GM13976 (cell line): ENCODE measurements around the gene HAUS8.

Experiments used
- DNase-seq: peaks from one replicate; pipeline ENCODE4 v3.0.0; 2012; ENCODE audit warnings: low spot score
- CTCF ChIP-seq: IDR thresholded peaks from 2 replicates; pipeline ENCODE4 v1.5.1; 2012; ENCODE audit warnings: borderline replicate concordance, mild to moderate bottlenecking; ENCODE audit not compliant: insufficient read depth; ENCODE audit errors: extremely low read depth, missing control alignments, control extremely low read depth
- in situ Hi-C: fragments of 300-500 bp; cut with MboI; formaldehyde crosslinking; loops from one replicate; pipeline ENCODE4 v1.12.0; 2022; ENCODE audit warnings: low sequenced_read_pairs, mixed read lengths, inconsistent platforms; ENCODE audit not compliant: unreplicated experiment

Gene HAUS8

GRCh38 chr19:17070421-17070820 lies 4.8 kb downstream of the HAUS8 start:
- in situ Hi-C loops, result loop anchor here (25.0 kb wide), 1 partner anchor 167 kb away; the partner anchor contains the start of genes NR2F6 and OCEL1
- no peak for DNase-seq
- TF ChIP-seq CTCF, result no peak

- no peak for TF ChIP-seq CTCF
- DNase-seq, result no peak
- in situ Hi-C loops, result loop anchor here (10.0 to 25.0 kb wide), 2 partner anchors 168 to 216 kb away; partner anchors contain the start of genes ANKLE1, NR2F6 and OCEL1
Observed at GRCh38 chr19:17069193-17069592, 6.1 kb downstream of the HAUS8 start.

GRCh38 chr19:17063428-17063827 lies 11.8 kb downstream of the HAUS8 start:
- TF ChIP-seq CTCF, result no peak
- in situ Hi-C loops, result loop anchor here (10.0 to 25.0 kb wide), 2 partner anchors 174 to 221 kb away; partner anchors contain the start of genes ANKLE1, NR2F6 and OCEL1
- DNase-seq, result no peak

DNA sequence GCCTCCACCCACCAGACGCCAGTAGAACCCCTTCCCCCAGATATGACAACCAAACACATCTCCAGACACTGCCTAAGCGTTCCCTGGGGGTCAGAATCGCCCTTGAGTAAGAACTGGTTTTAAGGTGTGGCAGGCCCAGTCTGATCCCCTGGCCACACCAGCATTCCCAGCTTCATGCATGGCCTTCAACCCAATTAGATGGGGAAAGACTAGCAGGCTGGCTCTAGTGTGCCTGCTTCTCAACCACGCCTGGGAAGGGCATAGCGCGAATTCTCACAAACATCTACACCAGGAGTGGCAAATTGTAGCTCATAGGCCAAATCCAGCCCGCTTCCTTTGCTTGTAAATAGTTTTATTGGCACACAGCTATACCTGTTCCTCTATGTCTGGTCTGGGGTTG lies 13.6 kb downstream of the HAUS8 start:
- no peak for DNase-seq
- no peak for TF ChIP-seq CTCF
- in situ Hi-C loops, result loop anchor here (10.0 to 25.0 kb wide), 2 partner anchors 176 to 223 kb away; partner anchors contain the start of genes ANKLE1, NR2F6 and OCEL1

DNA sequence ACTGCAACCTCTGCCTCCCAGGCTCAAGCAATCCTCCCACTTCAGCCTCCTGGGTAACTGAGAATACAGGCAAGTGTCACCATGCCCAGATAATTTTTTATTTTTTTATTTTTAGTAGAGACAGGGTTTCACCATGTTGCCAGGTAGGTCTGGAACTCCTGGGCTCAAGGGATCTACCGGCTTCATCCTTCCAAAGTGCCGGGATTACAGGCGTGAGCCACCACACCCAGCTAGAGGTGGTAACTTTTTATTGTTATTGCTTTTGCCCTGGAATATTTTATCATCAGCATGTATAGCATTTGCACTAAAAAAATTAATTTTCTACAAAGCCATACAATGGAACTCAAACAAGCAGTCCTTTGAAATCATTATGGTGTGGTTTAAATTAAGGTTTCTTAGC lies 14.0 kb downstream of the HAUS8 start:
- DNase-seq, result no peak
- in situ Hi-C loops, result loop anchor here (10.0 to 25.0 kb wide), 2 partner anchors 176 to 224 kb away; partner anchors contain the start of genes ANKLE1, NR2F6 and OCEL1
- no peak for TF ChIP-seq CTCF

GRCh38 chr19:17060802-17061201 lies 14.4 kb downstream of the HAUS8 start:
- TF ChIP-seq CTCF, result no peak
- in situ Hi-C loops, result loop anchor here (10.0 to 25.0 kb wide), 2 partner anchors 176 to 224 kb away; partner anchors contain the start of genes ANKLE1, NR2F6 and OCEL1
- DNase-seq, result no peak
